Activated effector memory CD4-positive, alpha-beta T cell treated with Interleukin-2 at 50 U/mL for 16 hours (primary cell): ENCODE measurements around the gene MAPK11.
A peak's percentile ranks its signal among the peaks of the same experiment; 100 is the strongest.

ENCODE experiments used
- DNase-seq: peaks from one replicate; pipeline ENCODE4 v3.0.0-alpha.2; 2020

MAPK11 gene

GRCh38 chr22:50269970-50270665 lies at the start of gene MAPK11:
TSS of gene MAPK11 (minus strand) at chr22:50270380. CDS start at chr22:50270292, 88 bp downstream.
- peak; percentile 68 for DNase-seq

GRCh38 chr22:50319503-50319951 lies 49.3 kb upstream of the MAPK11 start:
- no peak for DNase-seq

GRCh38 chr22:50318698-50319411 lies 48.7 kb upstream of the MAPK11 start:
- no peak for DNase-seq

- no peak for DNase-seq
These were observed 48.1 kb upstream of the MAPK11 start for GRCh38 chr22:50318356-50318697.

GRCh38 chr22:50317674-50318073 lies 47.5 kb upstream of the MAPK11 start:
- no peak for DNase-seq

GRCh38 chr22:50317178-50317577 lies 47.0 kb upstream of the MAPK11 start:
- DNase-seq: no peak

GRCh38 chr22:50316114-50317065 lies 46.2 kb upstream of the MAPK11 start:
- DNase-seq: no peak

GRCh38 chr22:50315289-50316113 lies 45.3 kb upstream of the MAPK11 start:
- DNase-seq: no peak

- peak; percentile 71 for DNase-seq
These were observed 44.5 kb upstream of the MAPK11 start for GRCh38 chr22:50314455-50315288.

GRCh38 chr22:50314081-50314454 lies 43.9 kb upstream of the MAPK11 start:
- DNase-seq: no peak

GRCh38 chr22:50313600-50313999 lies 43.4 kb upstream of the MAPK11 start:
- DNase-seq: no peak

GRCh38 chr22:50313021-50313420 lies 42.8 kb upstream of the MAPK11 start:
- no peak for DNase-seq

GRCh38 chr22:50312371-50312770 lies 42.2 kb upstream of the MAPK11 start:
- no peak for DNase-seq

- no peak for DNase-seq
These were observed 41.6 kb upstream of the MAPK11 start for GRCh38 chr22:50311606-50312351.

GRCh38 chr22:50310949-50311444 lies 40.8 kb upstream of the MAPK11 start:
- no peak for DNase-seq

GRCh38 chr22:50310031-50310722 lies 40.0 kb upstream of the MAPK11 start:
- no peak for DNase-seq

GRCh38 chr22:50309601-50309991 lies 39.4 kb upstream of the MAPK11 start:
- DNase-seq: no peak

- DNase-seq: no peak
These were observed 38.9 kb upstream of the MAPK11 start for GRCh38 chr22:50308986-50309600.

GRCh38 chr22:50308597-50308935 lies 38.4 kb upstream of the MAPK11 start:
- DNase-seq: no peak
